Transverse colon (tissue), 4 donors: ENCODE data around the gene TCF20. TPM values are rescaled to one million over a fixed set of nuclear protein-coding genes. Genes with fewer than 3 reads are reported as not detected.

Source experiments
- DNase-seq: peaks from one replicate; pipeline ENCODE4 v3.0.0-alpha.2; 2019
- H3K27ac ChIP-seq, 4 donors: fragments of 200-600 bp; sonication (generic); 2 replicates each; pipeline ENCODE4 v1.5.1; 2016 to 2018; ENCODE audit warnings: inconsistent platforms in 4 of 4
- H3K27me3 ChIP-seq: fragments of 200-600 bp; sonication (generic); 2 replicates; pipeline ENCODE4 v1.5.1; 2017; ENCODE audit warnings: inconsistent platforms
- H3K36me3 ChIP-seq, 4 donors: fragments of 200-600 bp; sonication (generic); 2 replicates each; pipeline ENCODE4 v1.5.1; 2017 to 2019; ENCODE audit warnings: inconsistent platforms in 4 of 4
- H3K4me1 ChIP-seq, 4 donors: fragments of 200-600 bp; sonication (generic); 2 replicates each; pipeline ENCODE4 v1.5.1; 2017 to 2020; ENCODE audit warnings: inconsistent platforms in 4 of 4
- H3K4me3 ChIP-seq, 4 donors: fragments of 200-600 bp; sonication (generic); 1 replicate in 1 of 4; 2 replicates in 3 of 4; pipeline versions ENCODE4 v1.5.1 to v1.6.1; 2017 to 2019; ENCODE audit warnings: inconsistent platforms in 4 of 4
- H3K9me3 ChIP-seq, 2 donors: fragments of 200-600 bp; sonication (generic); 2 replicates each; pipeline ENCODE4 v1.5.1; 2017 to 2019; ENCODE audit warnings: inconsistent platforms in 2 of 2
- CTCF ChIP-seq, 5 experiments: fragments of 200-600 bp in 3 of 5; fragments of 450-650 bp in 2 of 5; sonication (generic) in 3 of 5; IDR thresholded peaks; 1 replicate in 2 of 5; 2 replicates in 3 of 5; pipeline ENCODE4 v1.5.1; 2016 to 2017; ENCODE audit warnings: antibody characterized with exemption in 5 of 5, inconsistent platforms in 3 of 5, mild to moderate bottlenecking in 2 of 5, moderate library complexity in 1 of 5
- EP300 ChIP-seq: sonication (generic); formaldehyde crosslinking; IDR thresholded peaks from one replicate; pipeline ENCODE4 v1.6.1; 2017; ENCODE audit warnings: antibody characterized with exemption, low read depth
- POLR2A ChIP-seq: fragments of 450-650 bp; IDR thresholded peaks from one replicate; pipeline ENCODE4 v1.6.1; 2016; ENCODE audit warnings: antibody characterized with exemption, mild to moderate bottlenecking, moderate library complexity
- POLR2AphosphoS5 ChIP-seq, 3 donors: sonication (generic); formaldehyde crosslinking; IDR thresholded peaks; one replicate each; pipeline ENCODE4 v1.6.1; 2016; ENCODE audit warnings: antibody characterized with exemption in 3 of 3
- WGBS, 2 donors: methylation state at CpG; one replicate each; pipeline ENCODE4 v1.1.5; 2018; ENCODE audit warnings: low coverage in 1 of 2; 5-methylcytosine and 5-hydroxymethylcytosine counted together
- in situ Hi-C, 4 donors: fragments of 200-750 bp; cut with MboI; loops; one replicate each; pipeline versions ENCODE4 v1.15.0 to v1.15.1; 2017; ENCODE audit warnings: low sequenced_read_pairs in 3 of 4, low pct_ligation_motif_present in 1 of 4, low pct_unique_long_range_greater_than_20kb in 1 of 4
- intact Hi-C: fragments of 100-400 bp; cut with DNase I; formaldehyde crosslinking; loops from one replicate; pipeline ENCODE4 v1.15.1; 2023; ENCODE audit warnings: low total_unique reads
- total RNA-seq, 4 donors: library from RNA; depleted of rRNA; stranded (reverse); fragments of >200 nt; gene quantifications; one replicate each; pipeline ENCODE4 v1.1.0, GENCODE V29; 2016

Gene TCF20
- total RNA-seq, 4 donors from 2014 or later, result 30.3 to 43.7 (median 42.3) TPM

GRCh38 chr22:42288791-42289190, 18.3 kb upstream of the TCF20 start:
- Histone ChIP-seq H3K9me3 (no peaks in the 10 kb centered on the region), H3K27ac (no peak overlapping the region), H3K4me3 (no peak overlapping the region), H3K27me3 (peaks cover 15% of the 10 kb centered on the region), H3K4me1 (peaks cover 11 to 30% (median 25%) of the 10 kb centered on the region in 4 donors), H3K36me3 (no peaks in the 10 kb centered on the region)
- in situ Hi-C loops (no loop called here), intact Hi-C loops (no loop called here)
- 50 to 85% methylated on average over 1 to 5 of the region's 5 CpGs for WGBS, 2 donors
- TF ChIP-seq POLR2A (no peak), CTCF (IDR thresholded peaks at IDR 0.05) (no peak), POLR2AphosphoS5 (IDR thresholded peaks at IDR 0.05) (no peak), EP300 (no peak)
- DNase-seq, result no peak

GRCh38 chr22:42287174-42287890, 16.9 kb upstream of the TCF20 start:
- DNase-seq, result no peak
- no peak overlapping the region for H3K27ac ChIP-seq
- intact Hi-C loops (no loop called here), in situ Hi-C loops (no loop called here)
- H3K36me3 ChIP-seq, result no peaks in the 10 kb centered on the region
- H3K4me3 ChIP-seq, result no peak overlapping the region
- peaks cover 9 to 29% (median 25%) of the 10 kb centered on the region in 4 donors for H3K4me1 ChIP-seq
- TF ChIP-seq POLR2AphosphoS5 (IDR thresholded peaks at IDR 0.05) (no peak), CTCF (IDR thresholded peaks at IDR 0.05) (no peak), EP300 (no peak), POLR2A (no peak)
- 58 to 65% methylated on average over 4 to 8 of the region's 8 CpGs for WGBS, 2 donors
- no peaks in the 10 kb centered on the region for H3K9me3 ChIP-seq
- H3K27me3 ChIP-seq, result peaks cover 20% of the 10 kb centered on the region

- TF ChIP-seq EP300 (no peak), CTCF (IDR thresholded peaks at IDR 0.05) (no peak), POLR2A (no peak), POLR2AphosphoS5 (IDR thresholded peaks at IDR 0.05) (no peak)
Observed at GRCh38 chr22:42286205-42286604, 15.8 kb upstream of the TCF20 start.

GRCh38 chr22:42285604-42286003, 15.2 kb upstream of the TCF20 start:
- intact Hi-C loops, result no loop called here
- no peak overlapping the region for H3K27ac ChIP-seq
- H3K4me3 ChIP-seq, result no peak overlapping the region
- TF ChIP-seq POLR2A (no peak), POLR2AphosphoS5 (IDR thresholded peaks at IDR 0.05) (no peak), EP300 (no peak), CTCF (IDR thresholded peaks at IDR 0.05) (no peak)
- peaks cover 20% of the 10 kb centered on the region for H3K27me3 ChIP-seq
- H3K9me3 ChIP-seq, result no peaks in the 10 kb centered on the region
- no peaks in the 10 kb centered on the region for H3K36me3 ChIP-seq
- DNase-seq, result no peak
- 89 to 98% methylated on average over 4 to 5 of the region's 5 CpGs for WGBS, 2 donors
- H3K4me1 ChIP-seq, result peaks cover 13 to 23% (median 22%) of the 10 kb centered on the region in 4 donors
- in situ Hi-C loops, result no loop called here

More at GRCh38 chr22:42286205-42286604, 15.8 kb upstream of the TCF20 start:
- Histone ChIP-seq H3K4me3 (no peak overlapping the region), H3K36me3 (no peaks in the 10 kb centered on the region), H3K27ac (no peak overlapping the region), H3K9me3 (no peaks in the 10 kb centered on the region), H3K27me3 (peaks cover 20% of the 10 kb centered on the region), H3K4me1 (peaks cover 13 to 23% (median 22%) of the 10 kb centered on the region in 4 donors)
- intact Hi-C loops, result no loop called here
- in situ Hi-C loops, result no loop called here
- WGBS, 2 donors, result 89% methylated on average over 3 of the region's 3 CpGs; no CpG with 5 or more reads in 1 of the 2 donors
- no peak for DNase-seq
